HepG2 (cell line): Measurements from ENCODE around the gene UBQLN1. TPM values are rescaled to one million over a fixed set of nuclear protein-coding genes. Genes with fewer than 3 reads are reported as not detected.

Experiments
- FOXK1 ChIP-seq: sonication (generic); formaldehyde crosslinking; IDR thresholded peaks from 2 replicates; pipeline ENCODE4 v1.4.0; 2020; ENCODE audit warnings: low read depth, missing genetic modification reagents, borderline replicate concordance
- FUBP1 ChIP-seq: sonication (generic); formaldehyde crosslinking; IDR thresholded peaks from 2 replicates; pipeline ENCODE4 v1.5.1; 2020; ENCODE audit warnings: missing genetic modification reagents, mild to moderate bottlenecking, borderline replicate concordance
- IRF2 ChIP-seq: IDR thresholded peaks from 2 replicates; pipeline ENCODE4 v1.6.1; 2018; ENCODE audit warnings: missing genetic modification reagents, missing compliant biosample characterization
- NAIF1 ChIP-seq: sonication (generic); formaldehyde crosslinking; IDR thresholded peaks from 2 replicates; pipeline ENCODE4 v1.5.0; 2020; ENCODE audit warnings: mild to moderate bottlenecking, missing genetic modification reagents, borderline replicate concordance
- NKX3-1 ChIP-seq: sonication (generic); formaldehyde crosslinking; IDR thresholded peaks from 2 replicates; pipeline ENCODE4 v1.5.0; 2020; ENCODE audit warnings: missing genetic modification reagents
- NR2F6 ChIP-seq, 2 experiments: IDR thresholded peaks; 2 replicates each; pipeline ENCODE4 v1.6.1; 2016; ENCODE audit warnings: antibody characterized with exemption in 1 of 2, mild to moderate bottlenecking in 1 of 2
- RBM39 ChIP-seq: fragments of 200-400 bp; formaldehyde crosslinking; IDR thresholded peaks from one replicate; pipeline ENCODE4 v1.6.1; 2018; ENCODE audit warnings: antibody characterized with exemption, mild to moderate bottlenecking, low read depth, low read length; ENCODE audit not compliant: poor library complexity, severe bottlenecking
- RXRA ChIP-seq: sonication (generic); formaldehyde crosslinking; IDR thresholded peaks from 2 replicates; pipeline ENCODE4 v1.5.1; 2020; ENCODE audit warnings: missing genetic modification reagents
- SMARCC2 ChIP-seq: fragments of 450-650 bp; IDR thresholded peaks from 2 replicates; pipeline ENCODE4 v1.6.1; 2017; ENCODE audit warnings: antibody characterized with exemption, mild to moderate bottlenecking
- TMF1 ChIP-seq: sonication (generic); formaldehyde crosslinking; IDR thresholded peaks from 2 replicates; pipeline ENCODE4 v1.8.1; 2022; ENCODE audit warnings: low read depth, missing genetic modification reagents
- ZNF253 ChIP-seq: sonication (generic); formaldehyde crosslinking; IDR thresholded peaks from 2 replicates; pipeline ENCODE4 v1.8.0; 2022; ENCODE audit warnings: mild to moderate bottlenecking, missing genetic modification reagents, borderline replicate concordance
- ZNF552 ChIP-seq: sonication (generic); formaldehyde crosslinking; IDR thresholded peaks from 2 replicates; pipeline ENCODE4 v1.9.0; 2022; ENCODE audit warnings: missing genetic modification reagents, mild to moderate bottlenecking, borderline replicate concordance
- ZNF660 ChIP-seq: sonication (generic); formaldehyde crosslinking; IDR thresholded peaks from 2 replicates; pipeline ENCODE4 v1.5.1; 2020; ENCODE audit warnings: mild to moderate bottlenecking, low read depth, missing genetic modification reagents, borderline replicate concordance
- ZNF781 ChIP-seq: sonication (generic); formaldehyde crosslinking; IDR thresholded peaks from 2 replicates; pipeline ENCODE4 v1.5.1; 2020; ENCODE audit warnings: borderline replicate concordance, mild to moderate bottlenecking, missing genetic modification reagents; ENCODE audit errors: not compliant biosample characterization
- ZNF839 ChIP-seq: sonication (generic); formaldehyde crosslinking; IDR thresholded peaks from 2 replicates; pipeline ENCODE4 v1.4.0; 2020; ENCODE audit warnings: missing genetic modification reagents, mild to moderate bottlenecking, borderline replicate concordance
- polyA plus RNA-seq, 8 experiments: library from polyadenylated mRNA; depleted of rRNA in 3 of 8; stranded (reverse) in 7 of 8; unstranded in 1 of 8; fragments of >200 nt; fragmentation: Illumina TruSeq in 4 of 8; extraction: Trizol in 4 of 8; gene quantifications; 2 replicates each; pipeline versions ENCODE4 v1.2.1 to v1.2.3, GENCODE V29; 2011 to 2016; ENCODE audit warnings: low read depth in 4 of 8, missing spikeins in 1 of 8, mixed read lengths in 1 of 8; ENCODE audit not compliant: insufficient read depth in 1 of 8
- total RNA-seq, 5 experiments: library from RNA; depleted of rRNA; stranded (reverse); fragments of >200 nt; fragmentation: Illumina TruSeq; extraction: Trizol; gene quantifications; 2 replicates each; pipeline ENCODE4 v1.2.3, GENCODE V29; 2016; ENCODE audit warnings: low read depth in 1 of 5
- TF ChIP-seq, protein P1 (sequence below): sonication (generic); formaldehyde crosslinking; IDR thresholded peaks from 2 replicates; pipeline ENCODE4 v1.4.0; 2020; ENCODE audit warnings: missing genetic modification reagents
- TF ChIP-seq, protein P2 (sequence below), 2 experiments: sonication (generic) in 1 of 2; formaldehyde crosslinking in 1 of 2; IDR thresholded peaks; 2 replicates each; pipeline versions ENCODE4 v1.4.0 to v1.6.1; 2018 to 2020; ENCODE audit warnings: missing genetic modification reagents in 2 of 2, borderline replicate concordance in 1 of 2, low read depth in 1 of 2, mild to moderate bottlenecking in 1 of 2, missing biosample characterization in 1 of 2
- TF ChIP-seq, protein P3 (sequence below): sonication (generic); formaldehyde crosslinking; IDR thresholded peaks from 2 replicates; pipeline ENCODE4 v1.4.0; 2020; ENCODE audit warnings: mild to moderate bottlenecking, missing genetic modification reagents

The UBQLN1 gene
- total and polyA plus RNA-seq, 2 of the 13 experiments (the other 11 are each of a cell fraction or from before 2014, with no cell fraction given): 78.1 to 83.8 TPM

- TF ChIP-seq ZNF839 (CRISPR knock-in tag): no peak
- TF ChIP-seq IRF2: 0 out of 2 replicates have a peak, but pooled peaks have one; percentile 7
- TF ChIP-seq TMF1: no peak
- no peak for TF ChIP-seq ZNF552 (CRISPR knock-in tag)
- no peak for TF ChIP-seq NKX3-1 (CRISPR knock-in tag)
- TF ChIP-seq RBM39: no peak
- TF ChIP-seq RXRA (CRISPR knock-in tag): no peak
- TF ChIP-seq, protein P1, sequence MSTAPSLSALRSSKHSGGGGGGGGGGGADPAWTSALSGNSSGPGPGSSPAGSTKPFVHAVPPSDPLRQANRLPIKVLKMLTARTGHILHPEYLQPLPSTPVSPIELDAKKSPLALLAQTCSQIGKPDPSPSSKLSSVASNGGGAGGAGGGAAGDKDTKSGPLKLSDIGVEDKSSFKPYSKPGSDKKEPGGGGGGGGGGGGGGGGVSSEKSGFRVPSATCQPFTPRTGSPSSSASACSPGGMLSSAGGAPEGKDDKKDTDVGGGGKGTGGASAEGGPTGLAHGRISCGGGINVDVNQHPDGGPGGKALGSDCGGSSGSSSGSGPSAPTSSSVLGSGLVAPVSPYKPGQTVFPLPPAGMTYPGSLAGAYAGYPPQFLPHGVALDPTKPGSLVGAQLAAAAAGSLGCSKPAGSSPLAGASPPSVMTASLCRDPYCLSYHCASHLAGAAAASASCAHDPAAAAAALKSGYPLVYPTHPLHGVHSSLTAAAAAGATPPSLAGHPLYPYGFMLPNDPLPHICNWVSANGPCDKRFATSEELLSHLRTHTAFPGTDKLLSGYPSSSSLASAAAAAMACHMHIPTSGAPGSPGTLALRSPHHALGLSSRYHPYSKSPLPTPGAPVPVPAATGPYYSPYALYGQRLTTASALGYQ (CRISPR knock-in tag): no peak
- TF ChIP-seq SMARCC2: no peak
- TF ChIP-seq, protein P2, sequence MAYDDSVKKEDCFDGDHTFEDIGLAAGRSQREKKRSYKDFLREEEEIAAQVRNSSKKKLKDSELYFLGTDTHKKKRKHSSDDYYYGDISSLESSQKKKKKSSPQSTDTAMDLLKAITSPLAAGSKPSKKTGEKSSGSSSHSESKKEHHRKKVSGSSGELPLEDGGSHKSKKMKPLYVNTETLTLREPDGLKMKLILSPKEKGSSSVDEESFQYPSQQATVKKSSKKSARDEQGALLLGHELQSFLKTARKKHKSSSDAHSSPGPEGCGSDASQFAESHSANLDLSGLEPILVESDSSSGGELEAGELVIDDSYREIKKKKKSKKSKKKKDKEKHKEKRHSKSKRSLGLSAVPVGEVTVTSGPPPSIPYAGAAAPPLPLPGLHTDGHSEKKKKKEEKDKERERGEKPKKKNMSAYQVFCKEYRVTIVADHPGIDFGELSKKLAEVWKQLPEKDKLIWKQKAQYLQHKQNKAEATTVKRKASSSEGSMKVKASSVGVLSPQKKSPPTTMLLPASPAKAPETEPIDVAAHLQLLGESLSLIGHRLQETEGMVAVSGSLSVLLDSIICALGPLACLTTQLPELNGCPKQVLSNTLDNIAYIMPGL (CRISPR knock-in tag; IDR thresholded peaks at IDR 0.05; ENCODE audit: borderline replicate concordance in 1 of 2, low read depth in 1 of 2): peak in 1 of 2 experiments; percentile 28; a peak in 1 of 4 replicates
- TF ChIP-seq ZNF253 (CRISPR knock-in tag): no peak
- no peak for TF ChIP-seq NR2F6 (IDR thresholded peaks at IDR 0.05)
- TF ChIP-seq NR2F6 (CRISPR knock-in tag; IDR thresholded peaks at IDR 0.05): no peak
- TF ChIP-seq, protein P3, sequence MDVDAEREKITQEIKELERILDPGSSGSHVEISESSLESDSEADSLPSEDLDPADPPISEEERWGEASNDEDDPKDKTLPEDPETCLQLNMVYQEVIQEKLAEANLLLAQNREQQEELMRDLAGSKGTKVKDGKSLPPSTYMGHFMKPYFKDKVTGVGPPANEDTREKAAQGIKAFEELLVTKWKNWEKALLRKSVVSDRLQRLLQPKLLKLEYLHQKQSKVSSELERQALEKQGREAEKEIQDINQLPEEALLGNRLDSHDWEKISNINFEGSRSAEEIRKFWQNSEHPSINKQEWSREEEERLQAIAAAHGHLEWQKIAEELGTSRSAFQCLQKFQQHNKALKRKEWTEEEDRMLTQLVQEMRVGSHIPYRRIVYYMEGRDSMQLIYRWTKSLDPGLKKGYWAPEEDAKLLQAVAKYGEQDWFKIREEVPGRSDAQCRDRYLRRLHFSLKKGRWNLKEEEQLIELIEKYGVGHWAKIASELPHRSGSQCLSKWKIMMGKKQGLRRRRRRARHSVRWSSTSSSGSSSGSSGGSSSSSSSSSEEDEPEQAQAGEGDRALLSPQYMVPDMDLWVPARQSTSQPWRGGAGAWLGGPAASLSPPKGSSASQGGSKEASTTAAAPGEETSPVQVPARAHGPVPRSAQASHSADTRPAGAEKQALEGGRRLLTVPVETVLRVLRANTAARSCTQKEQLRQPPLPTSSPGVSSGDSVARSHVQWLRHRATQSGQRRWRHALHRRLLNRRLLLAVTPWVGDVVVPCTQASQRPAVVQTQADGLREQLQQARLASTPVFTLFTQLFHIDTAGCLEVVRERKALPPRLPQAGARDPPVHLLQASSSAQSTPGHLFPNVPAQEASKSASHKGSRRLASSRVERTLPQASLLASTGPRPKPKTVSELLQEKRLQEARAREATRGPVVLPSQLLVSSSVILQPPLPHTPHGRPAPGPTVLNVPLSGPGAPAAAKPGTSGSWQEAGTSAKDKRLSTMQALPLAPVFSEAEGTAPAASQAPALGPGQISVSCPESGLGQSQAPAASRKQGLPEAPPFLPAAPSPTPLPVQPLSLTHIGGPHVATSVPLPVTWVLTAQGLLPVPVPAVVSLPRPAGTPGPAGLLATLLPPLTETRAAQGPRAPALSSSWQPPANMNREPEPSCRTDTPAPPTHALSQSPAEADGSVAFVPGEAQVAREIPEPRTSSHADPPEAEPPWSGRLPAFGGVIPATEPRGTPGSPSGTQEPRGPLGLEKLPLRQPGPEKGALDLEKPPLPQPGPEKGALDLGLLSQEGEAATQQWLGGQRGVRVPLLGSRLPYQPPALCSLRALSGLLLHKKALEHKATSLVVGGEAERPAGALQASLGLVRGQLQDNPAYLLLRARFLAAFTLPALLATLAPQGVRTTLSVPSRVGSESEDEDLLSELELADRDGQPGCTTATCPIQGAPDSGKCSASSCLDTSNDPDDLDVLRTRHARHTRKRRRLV (CRISPR knock-in tag): no peak
- TF ChIP-seq ZNF781 (CRISPR knock-in tag): no peak
- TF ChIP-seq FUBP1 (CRISPR knock-in tag): no peak
- TF ChIP-seq FOXK1: peak; percentile 47; the same call in 1 of the 2 replicates
- no peak for TF ChIP-seq ZNF660 (CRISPR knock-in tag)
- TF ChIP-seq NAIF1 (CRISPR knock-in tag): no peak
Measured at GRCh38 chr9:83708515-83709158, 879 bp upstream of the UBQLN1 start (continued).
